A549 (cell line): ENCODE measurements around the gene ASTE1. TPM values are rescaled to one million over a fixed set of nuclear protein-coding genes. Genes with fewer than 3 reads are reported as not detected.

ENCODE experiments used
- ATAC-seq, 2 experiments: fragments of 200-7000 bp in 1 of 2; fragments of >200 bp in 1 of 2; cut with Nextera tagmentation in 1 of 2; cut with Tn5 transposase in 1 of 2; 3 replicates each; pipeline versions ENCODE4 v1.8.0 to v1.9.1; 2018 to 2020; ENCODE audit warnings: mild to moderate bottlenecking in 1 of 2, moderate library complexity in 1 of 2
- CTCF ChIA-PET: fragments of 300-600 bp; sonication (Branson Sonifier 250); formaldehyde crosslinking; extraction: SDS; loops from one replicate; lab custom pipeline; 2021; ENCODE audit warnings: antibody characterized with exemption, inconsistent platforms; lab: Yijun Ruan, JAX
- POLR2A ChIA-PET: fragments of 350-600 bp; formaldehyde crosslinking; extraction: SDS; loops from one replicate; lab custom pipeline; 2021; ENCODE audit warnings: antibody characterized with exemption, inconsistent platforms; lab: Yijun Ruan, JAX
- DNase-seq, 2 experiments: peaks; one replicate each; pipeline versions ENCODE4 v3.0.0 to v3.0.0-alpha.2; 2011 to 2016; ENCODE audit warnings: low read depth in 1 of 2, low spot score in 1 of 2
- FAIRE-seq: peaks from 2 replicates; lab custom pipeline; 2011; peaks lifted over from hg19 to GRCh38; lab: Jason Lieb, UNC
- H3K27ac ChIP-seq, 2 experiments: fragments of >200 bp; sonication (Bioruptor Twin); formaldehyde crosslinking; 3 replicates each; pipeline ENCODE4 v1.5.1; 2016 to 2017
- H3K4me1 ChIP-seq: fragments of >200 bp; sonication (Bioruptor Twin); formaldehyde crosslinking; 3 replicates; pipeline ENCODE4 v1.6.1; 2016
- H3K4me2 ChIP-seq: fragments of >200 bp; sonication (Bioruptor Twin); formaldehyde crosslinking; 3 replicates; pipeline ENCODE4 v1.6.1; 2016
- H3K4me3 ChIP-seq: fragments of >200 bp; sonication (Bioruptor Twin); formaldehyde crosslinking; 3 replicates; pipeline ENCODE4 v1.5.1; 2016
- H3K9me3 ChIP-seq: fragments of >200 bp; sonication (Bioruptor Twin); formaldehyde crosslinking; 3 replicates; pipeline ENCODE4 v1.6.1; 2016
- CEBPB ChIP-seq, 2 experiments: fragments of >200 bp in 1 of 2; sonication (Bioruptor Twin) in 1 of 2; formaldehyde crosslinking in 1 of 2; IDR thresholded peaks; 2 replicates each; pipeline ENCODE4 v1.6.1; 2012 to 2016
- CHD2 ChIP-seq: fragments of 150-350 bp; IDR thresholded peaks from 2 replicates; pipeline ENCODE4 v1.6.1; 2014; ENCODE audit warnings: low read length; ENCODE audit not compliant: partially characterized antibody
- EHF ChIP-seq: fragments of 250-450 bp; sonication (Bioruptor Pico); IDR thresholded peaks from 2 replicates; pipeline ENCODE4 v1.5.0; 2020; ENCODE audit warnings: mild to moderate bottlenecking
- EHMT2 ChIP-seq: fragments of 200-600 bp; sonication (generic); IDR thresholded peaks from 2 replicates; pipeline ENCODE4 v1.6.1; 2016; ENCODE audit warnings: antibody characterized with exemption, low read depth, mild to moderate bottlenecking, moderate library complexity
- FOSL2 ChIP-seq, 2 experiments: fragments of 450-650 bp in 1 of 2; fragments of >200 bp in 1 of 2; sonication (Bioruptor Twin) in 1 of 2; formaldehyde crosslinking; IDR thresholded peaks; 2 replicates each; pipeline versions ENCODE4 v1.5.0 to v1.6.1; 2016 to 2020; ENCODE audit warnings: mild to moderate bottlenecking in 1 of 2, moderate library complexity in 1 of 2
- HDAC2 ChIP-seq: fragments of 200-600 bp; sonication (generic); IDR thresholded peaks from 2 replicates; pipeline ENCODE4 v1.6.1; 2016
- JUN ChIP-seq, 2 experiments: fragments of >200 bp; sonication (Bioruptor Twin); formaldehyde crosslinking; IDR thresholded peaks; 2 replicates in 1 of 2; 3 replicates in 1 of 2; pipeline ENCODE4 v1.6.1; 2016 to 2017
- JUNB ChIP-seq: fragments of >200 bp; sonication (Bioruptor Twin); formaldehyde crosslinking; IDR thresholded peaks from 2 replicates; pipeline ENCODE4 v1.6.1; 2016
- MAFK ChIP-seq: fragments of 450-650 bp; IDR thresholded peaks from 2 replicates; pipeline ENCODE4 v1.6.1; 2014; ENCODE audit not compliant: partially characterized antibody
- POLR2A ChIP-seq: IDR thresholded peaks from 2 replicates; pipeline ENCODE4 v1.6.1; 2012; ENCODE audit warnings: mild to moderate bottlenecking, low read length
- RAD21 ChIP-seq, 2 experiments: fragments of >200 bp in 1 of 2; sonication (Bioruptor Twin) in 1 of 2; formaldehyde crosslinking in 1 of 2; IDR thresholded peaks in 1 of 2; conservative IDR thresholded peaks in 1 of 2; 2 replicates in 1 of 2; 3 replicates in 1 of 2; pipeline ENCODE4 v1.6.1; 2012 to 2018; ENCODE audit warnings: inconsistent platforms in 1 of 2
- ZC3H11A ChIP-seq: fragments of 450-650 bp; IDR thresholded peaks from 2 replicates; pipeline ENCODE4 v1.6.1; 2014; ENCODE audit warnings: antibody characterized with exemption, mild to moderate bottlenecking
- ZFP36 ChIP-seq: fragments of 450-650 bp; IDR thresholded peaks from 2 replicates; pipeline ENCODE4 v1.6.1; 2014; ENCODE audit warnings: borderline replicate concordance; ENCODE audit not compliant: partially characterized antibody
- WGBS: methylation state at CpG from one replicate; pipeline ENCODE4 v1.1.6; 2017; ENCODE audit errors: missing lambda C conversion rate; 5-methylcytosine and 5-hydroxymethylcytosine counted together
- polyA plus RNA-seq, 4 experiments: library from polyadenylated mRNA; depleted of rRNA in 3 of 4; stranded (reverse); fragments of >200 nt; fragmentation: RNase III in 1 of 4; extraction: RNeasy Plus Mini Kit Qiagen cat#74134 plus additional on column Dnase treatment in 1 of 4; gene quantifications; 2 replicates in 3 of 4; 3 replicates in 1 of 4; pipeline ENCODE4 v1.2.3, GENCODE V29; 2011 to 2017
- TF ChIP-seq, protein P1 (sequence below): fragments of 250-450 bp; sonication (Bioruptor Pico); IDR thresholded peaks from 2 replicates; pipeline ENCODE4 v1.5.0; 2021; ENCODE audit warnings: mild to moderate bottlenecking, moderate library complexity, borderline replicate concordance
- TF ChIP-seq, protein P2 (sequence below): fragments of >200 bp; sonication (Bioruptor Twin); formaldehyde crosslinking; IDR thresholded peaks from 2 replicates; pipeline ENCODE4 v1.6.1; 2016

ASTE1 gene
- polyA plus RNA-seq, 2 of the 4 experiments (the other 2 are of a cell fraction), result 3.6 to 6.9 TPM

DNA sequence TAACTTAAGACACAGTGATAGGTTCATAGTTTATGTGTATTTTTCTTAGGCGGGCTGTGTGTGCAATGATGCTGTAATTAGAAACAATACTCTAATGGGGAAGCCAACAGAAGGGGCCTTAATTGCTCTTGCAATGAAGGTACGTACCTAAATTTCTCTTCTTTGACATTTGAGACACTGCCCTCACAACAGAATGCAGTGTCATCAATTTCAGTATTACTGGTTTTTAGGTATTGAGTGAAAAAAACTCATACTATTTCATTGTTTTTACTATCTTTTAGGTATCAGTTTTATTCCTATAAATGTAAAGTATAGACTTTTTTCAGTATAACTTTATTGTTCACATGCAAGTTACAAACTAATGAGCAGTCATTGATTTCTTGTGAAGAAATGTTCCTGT lies 59.3 kb downstream of the ASTE1 start:
- ChIA-PET POLR2A (no interaction called here), CTCF (no interaction called here)
- H3K4me1 ChIP-seq, result peaks cover 24% of the 10 kb centered on the region
- no peak for ATAC-seq
- H3K9me3 ChIP-seq, result no peaks in the 10 kb centered on the region
- H3K4me2 ChIP-seq, result no peak overlapping the region
- WGBS, result 93% methylated on average over 2 of the region's 2 CpGs
- FAIRE-seq, result no peak
- no peak for DNase-seq
- H3K27ac ChIP-seq, result no peak overlapping the region
- H3K4me3 ChIP-seq, result no peak overlapping the region
- TF ChIP-seq MAFK (peak; percentile 74), RAD21 (conservative IDR thresholded peaks at IDR 0.05 in 1 of 2, IDR thresholded peaks at IDR 0.05 in 1 of 2) (no peak)

DNA sequence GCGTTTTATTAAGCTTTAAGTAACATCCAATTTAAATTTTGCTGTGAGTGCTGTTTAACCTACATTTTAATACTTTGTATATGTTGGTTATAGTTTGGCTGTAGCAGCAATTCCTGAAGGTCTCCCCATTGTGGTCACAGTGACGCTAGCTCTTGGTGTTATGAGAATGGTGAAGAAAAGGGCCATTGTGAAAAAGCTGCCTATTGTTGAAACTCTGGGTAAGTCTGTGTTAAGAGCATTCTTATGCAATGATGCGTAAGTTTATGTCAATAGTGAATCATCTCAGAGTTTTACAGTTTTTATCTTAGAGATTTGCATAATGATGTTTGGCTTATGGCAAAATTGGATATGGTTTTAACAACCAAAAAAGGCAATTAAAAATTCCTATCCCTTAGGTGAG lies 62.7 kb downstream of the ASTE1 start:
- DNase-seq, result peak; percentile 3 to 75
- peak; percentile 80 to 89 for ATAC-seq
- Histone ChIP-seq H3K4me2 (peak overlapping the region; percentile 62), H3K9me3 (no peaks in the 10 kb centered on the region), H3K27ac (peak overlapping the region; percentile 61 to 67; a peak in 5 of 6 replicates), H3K4me1 (peaks cover 24% of the 10 kb centered on the region), H3K4me3 (no peak overlapping the region)
- ChIA-PET POLR2A (interaction anchor here (0.6 to 1.0 kb wide), 2 partner anchors 27 to 70 kb away, joined by 4 to 8 read pairs; partner anchors contain the start of gene ATP2C1), CTCF (interaction anchor here (0.8 kb wide), 1 partner anchor 71 kb away, joined by 3 read pairs; no protein-coding TSS in a partner anchor)
- FAIRE-seq, result no peak
- TF ChIP-seq JUN (IDR thresholded peaks at IDR 0.05) (peak in 1 of 2 experiments; percentile 40; a peak in 1 of 5 replicates), FOSL2 (IDR thresholded peaks at IDR 0.05) (no peak), FOSL2 (CRISPR knock-in tag; IDR thresholded peaks at IDR 0.05) (peak; percentile 85), ZFP36 (no peak), POLR2A (no peak), ZC3H11A (no peak), EHMT2 (no peak), HDAC2 (no peak), EHF (CRISPR knock-in tag) (no peak), CHD2 (no peak), JUNB (peak; percentile 72), CEBPB (IDR thresholded peaks at IDR 0.05) (peak; percentile 77 to 83)
- TF ChIP-seq, protein P1, sequence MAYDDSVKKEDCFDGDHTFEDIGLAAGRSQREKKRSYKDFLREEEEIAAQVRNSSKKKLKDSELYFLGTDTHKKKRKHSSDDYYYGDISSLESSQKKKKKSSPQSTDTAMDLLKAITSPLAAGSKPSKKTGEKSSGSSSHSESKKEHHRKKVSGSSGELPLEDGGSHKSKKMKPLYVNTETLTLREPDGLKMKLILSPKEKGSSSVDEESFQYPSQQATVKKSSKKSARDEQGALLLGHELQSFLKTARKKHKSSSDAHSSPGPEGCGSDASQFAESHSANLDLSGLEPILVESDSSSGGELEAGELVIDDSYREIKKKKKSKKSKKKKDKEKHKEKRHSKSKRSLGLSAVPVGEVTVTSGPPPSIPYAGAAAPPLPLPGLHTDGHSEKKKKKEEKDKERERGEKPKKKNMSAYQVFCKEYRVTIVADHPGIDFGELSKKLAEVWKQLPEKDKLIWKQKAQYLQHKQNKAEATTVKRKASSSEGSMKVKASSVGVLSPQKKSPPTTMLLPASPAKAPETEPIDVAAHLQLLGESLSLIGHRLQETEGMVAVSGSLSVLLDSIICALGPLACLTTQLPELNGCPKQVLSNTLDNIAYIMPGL (CRISPR knock-in tag), result no peak
- TF ChIP-seq, protein P2, sequence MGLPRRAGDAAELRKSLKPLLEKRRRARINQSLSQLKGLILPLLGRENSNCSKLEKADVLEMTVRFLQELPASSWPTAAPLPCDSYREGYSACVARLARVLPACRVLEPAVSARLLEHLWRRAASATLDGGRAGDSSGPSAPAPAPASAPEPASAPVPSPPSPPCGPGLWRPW, result peak; percentile 48; the same call in 1 of the 2 replicates
- WGBS, result 41% methylated on average over 3 of the region's 3 CpGs

Other genes with a start within 250 kb of the ASTE1 start
- 69.4 and 74.3 TPM in 2 replicates for gene ATP2C1, start 132.7 kb downstream of the ASTE1 start, polyA plus RNA-seq (2011; rRNA removed)
- 48.1 to 48.8 TPM (median 48.3 TPM) in 3 replicates for gene ATP2C1, start 132.7 kb downstream of the ASTE1 start, polyA plus RNA-seq (2017; fragmentation: RNase III; extraction: RNeasy Plus Mini Kit Qiagen cat#74134 plus additional on column Dnase treatment)
- gene NEK11, start 52 bp upstream of the ASTE1 start, polyA plus RNA-seq (2011; rRNA removed), result 7.6 and 8.9 TPM in 2 replicates
- 5.7 to 6.3 TPM (median 5.8 TPM) in 3 replicates for gene NEK11, start 52 bp upstream of the ASTE1 start, polyA plus RNA-seq (2017; fragmentation: RNase III; extraction: RNeasy Plus Mini Kit Qiagen cat#74134 plus additional on column Dnase treatment)